ENCODE data around the gene RMP24.

Gene RMP24

GRCh38 chr18:35972197-35973000 is at the start of gene RMP24 (continued):
- TF ChIP-seq AR (CRISPR knock-in tag; IDR thresholded peaks at IDR 0.05) = no peak
- no peak for TF ChIP-seq ATF3 (CRISPR knock-in tag; conservative IDR thresholded peaks at IDR 0.05)
- TF ChIP-seq, protein P1, sequence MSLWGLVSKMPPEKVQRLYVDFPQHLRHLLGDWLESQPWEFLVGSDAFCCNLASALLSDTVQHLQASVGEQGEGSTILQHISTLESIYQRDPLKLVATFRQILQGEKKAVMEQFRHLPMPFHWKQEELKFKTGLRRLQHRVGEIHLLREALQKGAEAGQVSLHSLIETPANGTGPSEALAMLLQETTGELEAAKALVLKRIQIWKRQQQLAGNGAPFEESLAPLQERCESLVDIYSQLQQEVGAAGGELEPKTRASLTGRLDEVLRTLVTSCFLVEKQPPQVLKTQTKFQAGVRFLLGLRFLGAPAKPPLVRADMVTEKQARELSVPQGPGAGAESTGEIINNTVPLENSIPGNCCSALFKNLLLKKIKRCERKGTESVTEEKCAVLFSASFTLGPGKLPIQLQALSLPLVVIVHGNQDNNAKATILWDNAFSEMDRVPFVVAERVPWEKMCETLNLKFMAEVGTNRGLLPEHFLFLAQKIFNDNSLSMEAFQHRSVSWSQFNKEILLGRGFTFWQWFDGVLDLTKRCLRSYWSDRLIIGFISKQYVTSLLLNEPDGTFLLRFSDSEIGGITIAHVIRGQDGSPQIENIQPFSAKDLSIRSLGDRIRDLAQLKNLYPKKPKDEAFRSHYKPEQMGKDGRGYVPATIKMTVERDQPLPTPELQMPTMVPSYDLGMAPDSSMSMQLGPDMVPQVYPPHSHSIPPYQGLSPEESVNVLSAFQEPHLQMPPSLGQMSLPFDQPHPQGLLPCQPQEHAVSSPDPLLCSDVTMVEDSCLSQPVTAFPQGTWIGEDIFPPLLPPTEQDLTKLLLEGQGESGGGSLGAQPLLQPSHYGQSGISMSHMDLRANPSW (CRISPR knock-in tag; conservative IDR thresholded peaks at IDR 0.05; ENCODE audit: low read depth) = no peak
- no peak for TF ChIP-seq FOXJ3 (CRISPR knock-in tag; IDR thresholded peaks at IDR 0.05; ENCODE audit: borderline replicate concordance)
- TF ChIP-seq ESRRA (CRISPR knock-in tag; IDR thresholded peaks at IDR 0.05; ENCODE audit: borderline replicate concordance) = no peak
- TF ChIP-seq TCF7 (CRISPR knock-in tag; IDR thresholded peaks at IDR 0.05; ENCODE audit: low read depth) = no peak
- TF ChIP-seq NR1H2 (CRISPR knock-in tag; IDR thresholded peaks at IDR 0.05) = no peak
- no peak for TF ChIP-seq HMGA2 (CRISPR knock-in tag; IDR thresholded peaks at IDR 0.05)
- TF ChIP-seq SOX15 (CRISPR knock-in tag; IDR thresholded peaks at IDR 0.05) = no peak
- no peak for TF ChIP-seq ZNF317 (CRISPR knock-in tag; IDR thresholded peaks at IDR 0.05; ENCODE audit: borderline replicate concordance, low read depth)
- TF ChIP-seq, protein P2, sequence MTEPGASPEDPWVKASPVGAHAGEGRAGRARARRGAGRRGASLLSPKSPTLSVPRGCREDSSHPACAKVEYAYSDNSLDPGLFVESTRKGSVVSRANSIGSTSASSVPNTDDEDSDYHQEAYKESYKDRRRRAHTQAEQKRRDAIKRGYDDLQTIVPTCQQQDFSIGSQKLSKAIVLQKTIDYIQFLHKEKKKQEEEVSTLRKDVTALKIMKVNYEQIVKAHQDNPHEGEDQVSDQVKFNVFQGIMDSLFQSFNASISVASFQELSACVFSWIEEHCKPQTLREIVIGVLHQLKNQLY (CRISPR knock-in tag; IDR thresholded peaks at IDR 0.05) = no peak
- no peak for TF ChIP-seq ZNF396 (CRISPR knock-in tag; IDR thresholded peaks at IDR 0.05; ENCODE audit: borderline replicate concordance)
- no peak for TF ChIP-seq TEAD4 (CRISPR knock-in tag; IDR thresholded peaks at IDR 0.05)
- TF ChIP-seq, protein P3, sequence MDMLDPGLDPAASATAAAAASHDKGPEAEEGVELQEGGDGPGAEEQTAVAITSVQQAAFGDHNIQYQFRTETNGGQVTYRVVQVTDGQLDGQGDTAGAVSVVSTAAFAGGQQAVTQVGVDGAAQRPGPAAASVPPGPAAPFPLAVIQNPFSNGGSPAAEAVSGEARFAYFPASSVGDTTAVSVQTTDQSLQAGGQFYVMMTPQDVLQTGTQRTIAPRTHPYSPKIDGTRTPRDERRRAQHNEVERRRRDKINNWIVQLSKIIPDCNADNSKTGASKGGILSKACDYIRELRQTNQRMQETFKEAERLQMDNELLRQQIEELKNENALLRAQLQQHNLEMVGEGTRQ (CRISPR knock-in tag; IDR thresholded peaks at IDR 0.05) = 0 out of 2 replicates have a peak, but pooled peaks have one; percentile 28
- TF ChIP-seq GTF2I (CRISPR knock-in tag; conservative IDR thresholded peaks at IDR 0.05) = no peak
- no peak for TF ChIP-seq PRRX2 (CRISPR knock-in tag; IDR thresholded peaks at IDR 0.05)
- no peak for TF ChIP-seq NFYB (CRISPR knock-in tag; conservative IDR thresholded peaks at IDR 0.05; ENCODE audit: low read depth)
- no peak for TF ChIP-seq NR2C2 (CRISPR knock-in tag; IDR thresholded peaks at IDR 0.05)
- peak; percentile 69; the same call in 1 of the 2 replicates for TF ChIP-seq CREB1 (CRISPR knock-in tag; IDR thresholded peaks at IDR 0.05)
- TF ChIP-seq GABPB1 (CRISPR knock-in tag; IDR thresholded peaks at IDR 0.05) = peak; percentile 89
- TF ChIP-seq NFE2L1 (CRISPR knock-in tag; IDR thresholded peaks at IDR 0.05) = no peak
- TF ChIP-seq ZNF219 (CRISPR knock-in tag; IDR thresholded peaks at IDR 0.05; ENCODE audit: borderline replicate concordance) = 0 out of 2 replicates have a peak, but pooled peaks have one; percentile 42
- TF ChIP-seq, protein P4, sequence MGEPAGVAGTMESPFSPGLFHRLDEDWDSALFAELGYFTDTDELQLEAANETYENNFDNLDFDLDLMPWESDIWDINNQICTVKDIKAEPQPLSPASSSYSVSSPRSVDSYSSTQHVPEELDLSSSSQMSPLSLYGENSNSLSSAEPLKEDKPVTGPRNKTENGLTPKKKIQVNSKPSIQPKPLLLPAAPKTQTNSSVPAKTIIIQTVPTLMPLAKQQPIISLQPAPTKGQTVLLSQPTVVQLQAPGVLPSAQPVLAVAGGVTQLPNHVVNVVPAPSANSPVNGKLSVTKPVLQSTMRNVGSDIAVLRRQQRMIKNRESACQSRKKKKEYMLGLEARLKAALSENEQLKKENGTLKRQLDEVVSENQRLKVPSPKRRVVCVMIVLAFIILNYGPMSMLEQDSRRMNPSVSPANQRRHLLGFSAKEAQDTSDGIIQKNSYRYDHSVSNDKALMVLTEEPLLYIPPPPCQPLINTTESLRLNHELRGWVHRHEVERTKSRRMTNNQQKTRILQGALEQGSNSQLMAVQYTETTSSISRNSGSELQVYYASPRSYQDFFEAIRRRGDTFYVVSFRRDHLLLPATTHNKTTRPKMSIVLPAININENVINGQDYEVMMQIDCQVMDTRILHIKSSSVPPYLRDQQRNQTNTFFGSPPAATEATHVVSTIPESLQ (CRISPR knock-in tag; IDR thresholded peaks at IDR 0.05) = no peak
- no peak for TF ChIP-seq MYBL2 (CRISPR knock-in tag; IDR thresholded peaks at IDR 0.05)
- no peak for TF ChIP-seq ZNF512 (CRISPR knock-in tag; IDR thresholded peaks at IDR 0.05; ENCODE audit: borderline replicate concordance)
- TF ChIP-seq ELF4 (CRISPR knock-in tag; IDR thresholded peaks at IDR 0.05; ENCODE audit: low read depth) = no peak

Measured in WTC11 (cell line).